ENCODE data around the gene KCNA4. TPM values are rescaled to one million over a fixed set of nuclear protein-coding genes. Genes with fewer than 3 reads are reported as not detected.

Gene KCNA4
- total and polyA plus RNA-seq, 3 donors from 2014 or later = 0.24 to 0.73 (median 0.25) TPM

DNA sequence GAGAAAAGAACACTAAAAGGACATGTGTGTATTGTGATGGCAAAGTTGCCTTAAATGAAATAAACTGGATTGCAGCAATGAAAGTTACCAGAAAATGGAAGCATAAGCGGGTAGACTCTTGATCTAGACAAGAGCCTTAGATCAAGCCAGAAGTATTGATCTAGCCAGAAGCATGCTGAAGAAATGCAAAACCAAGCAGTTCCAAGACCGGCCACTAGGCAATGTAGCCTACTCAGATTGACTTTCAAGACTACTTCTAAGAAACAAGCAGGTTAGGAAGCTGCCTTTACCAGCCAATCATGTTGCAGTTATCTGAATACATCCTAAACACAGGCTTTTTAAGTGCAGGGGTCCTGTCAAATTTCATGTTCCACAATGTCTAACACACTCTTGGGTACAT lies 54.6 kb downstream of the KCNA4 start:
- TF ChIP-seq, protein P1, sequence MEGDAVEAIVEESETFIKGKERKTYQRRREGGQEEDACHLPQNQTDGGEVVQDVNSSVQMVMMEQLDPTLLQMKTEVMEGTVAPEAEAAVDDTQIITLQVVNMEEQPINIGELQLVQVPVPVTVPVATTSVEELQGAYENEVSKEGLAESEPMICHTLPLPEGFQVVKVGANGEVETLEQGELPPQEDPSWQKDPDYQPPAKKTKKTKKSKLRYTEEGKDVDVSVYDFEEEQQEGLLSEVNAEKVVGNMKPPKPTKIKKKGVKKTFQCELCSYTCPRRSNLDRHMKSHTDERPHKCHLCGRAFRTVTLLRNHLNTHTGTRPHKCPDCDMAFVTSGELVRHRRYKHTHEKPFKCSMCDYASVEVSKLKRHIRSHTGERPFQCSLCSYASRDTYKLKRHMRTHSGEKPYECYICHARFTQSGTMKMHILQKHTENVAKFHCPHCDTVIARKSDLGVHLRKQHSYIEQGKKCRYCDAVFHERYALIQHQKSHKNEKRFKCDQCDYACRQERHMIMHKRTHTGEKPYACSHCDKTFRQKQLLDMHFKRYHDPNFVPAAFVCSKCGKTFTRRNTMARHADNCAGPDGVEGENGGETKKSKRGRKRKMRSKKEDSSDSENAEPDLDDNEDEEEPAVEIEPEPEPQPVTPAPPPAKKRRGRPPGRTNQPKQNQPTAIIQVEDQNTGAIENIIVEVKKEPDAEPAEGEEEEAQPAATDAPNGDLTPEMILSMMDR (IDR thresholded peaks at IDR 0.05) = peak in 2 of 3 experiments; percentile 29 to 51
- TF ChIP-seq POLR2A (IDR thresholded peaks at IDR 0.05) = no peak
- H3K27me3 ChIP-seq = no peaks in the 10 kb centered on the region
- WGBS, 2 donors = 78 to 83% methylated on average over 2 of the region's 2 CpGs

More for the DNA sequence above, 54.6 kb downstream of the KCNA4 start:
- no peaks in the 10 kb centered on the region for H3K36me3 ChIP-seq (ENCODE audit: low read depth, missing control alignments)
- no peaks in the 10 kb centered on the region for H3K4me1 ChIP-seq
- no peak overlapping the region for H3K4me3 ChIP-seq
- no peak overlapping the region for H3K27ac ChIP-seq
- no peaks in the 10 kb centered on the region for H3K9me3 ChIP-seq
- intact Hi-C loops (cut with DNase I; ENCODE audit: low total_unique reads) = no loop called here
- DNase-seq = no peak

Other genes with a start within 250 kb of the KCNA4 start
- not detected for gene FSHB, start 214.0 kb upstream of the KCNA4 start, total RNA-seq
- gene FSHB, start 214.0 kb upstream of the KCNA4 start, polyA plus RNA-seq (ENCODE audit: insufficient read depth, low read depth, low replicate concordance) = not detected